Activated CD4-positive, alpha-beta T cell treated with anti-CD3 and anti-CD28 coated beads for 36 hours (primary cell): Measurements from ENCODE around the gene CASP6. TPM values are rescaled to one million over a fixed set of nuclear protein-coding genes. Genes with fewer than 3 reads are reported as not detected.
A peak's percentile ranks its signal among the peaks of the same experiment; 100 is the strongest.
"Not testable (repeated sequence)": the region's sequence is repeated elsewhere in the genome, so short reads cannot be mapped to it uniquely, and the experiment has no call there.

ENCODE experiments used
- ATAC-seq: fragments of 200-7000 bp; cut with Tn5 transposase; one replicate; pipeline ENCODE4 v1.10.0; 2021; ENCODE audit warnings: mild to moderate bottlenecking, moderate library complexity
- CTCF ChIA-PET: fragments of 350-600 bp; sonication (Branson Sonifier 250); formaldehyde crosslinking; loops from one replicate; lab custom pipeline; 2021; ENCODE audit warnings: antibody characterized with exemption; lab: Charles Lee
- POLR2A ChIA-PET: fragments of 350-600 bp; sonication (Branson Sonifier 250); formaldehyde crosslinking; loops from one replicate; lab custom pipeline; 2021; ENCODE audit warnings: antibody characterized with exemption, inconsistent platforms; lab: Charles Lee
- DNase-seq: peaks from one replicate; pipeline ENCODE4 v3.0.0-alpha.2; 2020
- H3K27ac Mint-ChIP-seq: one replicate; pipeline ENCODE4 v1.8.0; 2021; ENCODE audit warnings: mixed read lengths
- H3K27me3 Mint-ChIP-seq: one replicate; pipeline ENCODE4 v1.8.0; 2021; ENCODE audit warnings: mixed read lengths
- H3K36me3 Mint-ChIP-seq: one replicate; pipeline ENCODE4 v1.8.0; 2021; ENCODE audit warnings: low read depth, mixed read lengths
- H3K4me1 Mint-ChIP-seq: one replicate; pipeline ENCODE4 v1.8.0; 2021; ENCODE audit warnings: mixed read lengths
- H3K4me3 Mint-ChIP-seq: one replicate; pipeline ENCODE4 v1.8.0; 2021; ENCODE audit warnings: mild to moderate bottlenecking, moderate library complexity, mixed read lengths
- H3K9me3 Mint-ChIP-seq: one replicate; pipeline ENCODE4 v1.8.0; 2021; ENCODE audit warnings: low read depth, mixed read lengths
- intact Hi-C, 2 experiments: fragments of 100-400 bp; cut with DNase I in 1 of 2; cut with micrococcal nuclease in 1 of 2; formaldehyde crosslinking; loops; one replicate each; pipeline versions ENCODE4 v1.14.2 to v1.15.1; 2022 to 2024; cut with DNase I, micrococcal nuclease
- total RNA-seq, 2 experiments: library from RNA; stranded (reverse); gene quantifications; one replicate each; pipeline ENCODE4 v1.2.3, GENCODE V29; 2021

Gene CASP6
- total RNA-seq, 2 experiments from 2014 or later: 23.3 to 26.5 TPM

DNA sequence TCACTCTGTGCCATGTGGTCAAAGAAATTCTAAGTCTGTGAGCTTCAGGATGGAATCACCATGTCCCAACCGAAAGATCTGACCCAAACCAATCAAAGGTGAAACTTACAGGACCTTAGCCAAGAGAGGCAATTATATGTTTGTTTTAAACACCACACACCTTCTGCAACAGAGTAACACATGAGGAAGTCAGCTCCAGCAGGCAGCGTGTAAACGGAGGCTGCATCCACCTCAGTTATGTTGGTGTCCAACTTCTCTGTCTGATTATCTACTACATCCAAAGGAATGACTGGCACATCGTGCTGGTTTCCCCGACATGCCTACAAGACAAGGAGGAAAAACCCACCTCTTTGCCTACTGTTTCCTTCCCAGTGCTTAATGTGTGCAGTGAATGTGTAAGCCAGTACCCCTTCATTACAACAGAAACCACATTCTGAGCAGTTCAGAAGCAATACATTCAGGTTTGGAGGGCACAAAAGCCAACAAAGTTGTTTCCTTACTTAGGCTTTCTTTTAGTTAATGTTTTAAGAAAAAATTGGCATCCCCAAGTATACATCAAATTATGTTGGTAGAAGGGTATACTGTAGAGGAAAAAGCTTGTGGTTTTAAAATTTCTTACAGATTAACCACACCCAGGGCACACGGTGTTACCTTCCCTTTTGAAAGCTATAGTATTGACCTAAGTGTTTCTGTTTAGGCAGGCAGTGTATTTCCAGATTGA is 12.4 kb downstream of the CASP6 start:
- ATAC-seq (peak; percentile 54), DNase-seq (no peak)
- intact Hi-C loops: loop anchor here in 1 of 2 experiments (1.0 kb wide), 1 partner anchor 43 kb away; no protein-coding TSS in a partner anchor
- H3K4me1 Mint-ChIP-seq: peaks cover 28% of the 10 kb centered on the region
- peak overlapping the region; percentile 65 for H3K27ac Mint-ChIP-seq
- no peaks in the 10 kb centered on the region for H3K27me3 Mint-ChIP-seq
- peaks cover 53% of the 10 kb centered on the region for H3K36me3 Mint-ChIP-seq
- H3K4me3 Mint-ChIP-seq: no peak overlapping the region
- peaks cover 2% of the 10 kb centered on the region for H3K9me3 Mint-ChIP-seq
- ChIA-PET POLR2A (no interaction called here), CTCF (interaction anchor here (0.6 to 1.0 kb wide), 3 partner anchors 10 to 42 kb away, joined by 3 to 4 read pairs (median 3); no protein-coding TSS in a partner anchor)

DNA sequence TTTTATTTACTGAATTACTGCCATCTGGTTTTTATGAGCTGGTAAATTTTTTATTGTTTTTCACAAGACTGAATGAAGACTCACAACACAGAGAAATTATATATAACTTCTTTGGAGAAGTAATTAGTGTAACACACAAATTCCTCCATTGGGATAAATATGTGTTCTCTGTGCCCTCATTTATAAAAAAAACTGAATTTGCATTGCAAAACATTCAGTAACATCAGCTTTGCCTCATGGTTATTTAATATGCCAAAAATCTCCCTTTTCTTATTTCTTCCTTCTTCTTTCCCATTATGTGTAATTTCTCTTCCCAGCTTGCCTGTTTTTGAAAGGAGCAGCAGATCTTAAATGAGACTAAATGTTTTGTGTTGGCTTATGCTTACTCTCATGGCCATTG is 18.5 kb downstream of the CASP6 start:
- Mint-ChIP-seq H3K4me1 (peaks cover 22% of the 10 kb centered on the region), H3K27me3 (no peaks in the 10 kb centered on the region), H3K9me3 (no peaks in the 10 kb centered on the region), H3K4me3 (no peak overlapping the region), H3K27ac (peak overlapping the region; percentile 32), H3K36me3 (peaks cover 41% of the 10 kb centered on the region)
- DNase-seq (no peak), ATAC-seq (no peak)
- intact Hi-C loops: no loop called here
- ChIA-PET POLR2A (no interaction called here), CTCF (interaction anchor here (0.7 to 1.1 kb wide), 2 partner anchors 17 to 20 kb away, joined by 3 read pairs; no protein-coding TSS in a partner anchor)

DNA sequence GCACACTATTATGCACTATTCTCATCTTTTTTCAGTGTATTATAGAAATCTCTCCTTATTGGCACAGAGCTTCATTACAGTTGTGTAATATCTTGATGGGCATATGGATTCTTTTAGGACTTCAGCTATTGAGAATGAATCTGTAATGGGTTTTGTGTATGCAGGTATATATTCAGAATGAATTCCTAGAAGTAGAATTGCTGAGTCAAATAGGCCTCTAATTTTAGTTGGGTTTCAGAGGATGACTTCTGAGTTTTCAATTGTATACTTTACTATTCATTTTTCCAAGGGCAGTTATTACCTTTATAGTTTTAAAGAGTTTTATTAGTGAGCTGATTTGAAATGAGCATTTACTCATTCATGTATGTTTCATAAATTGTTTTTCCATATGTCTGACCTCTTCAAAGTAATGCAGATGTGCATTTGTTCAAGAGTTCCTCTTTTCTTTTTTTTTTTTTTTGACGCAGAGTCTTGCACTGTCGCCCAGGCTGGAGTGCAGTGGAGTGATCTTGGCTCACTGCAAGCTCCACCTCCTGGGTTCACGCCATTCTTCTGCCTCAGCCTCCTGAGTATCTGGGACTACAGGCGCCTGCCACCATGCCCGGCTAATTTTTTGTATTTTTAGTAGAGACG is 19.5 kb downstream of the CASP6 start:
- Mint-ChIP-seq H3K9me3 (no peaks in the 10 kb centered on the region), H3K4me1 (peaks cover 22% of the 10 kb centered on the region), H3K27me3 (no peaks in the 10 kb centered on the region), H3K27ac (peak overlapping the region; percentile 65), H3K36me3 (peaks cover 39% of the 10 kb centered on the region), H3K4me3 (no peak overlapping the region)
- POLR2A ChIA-PET: no interaction called here
- intact Hi-C loops: no loop called here
- no peak for DNase-seq
- ATAC-seq: no peak
- CTCF ChIA-PET: interaction anchor here (1.8 kb wide), 1 partner anchor 10 kb away, joined by 6 read pairs; no protein-coding TSS in a partner anchor

DNA sequence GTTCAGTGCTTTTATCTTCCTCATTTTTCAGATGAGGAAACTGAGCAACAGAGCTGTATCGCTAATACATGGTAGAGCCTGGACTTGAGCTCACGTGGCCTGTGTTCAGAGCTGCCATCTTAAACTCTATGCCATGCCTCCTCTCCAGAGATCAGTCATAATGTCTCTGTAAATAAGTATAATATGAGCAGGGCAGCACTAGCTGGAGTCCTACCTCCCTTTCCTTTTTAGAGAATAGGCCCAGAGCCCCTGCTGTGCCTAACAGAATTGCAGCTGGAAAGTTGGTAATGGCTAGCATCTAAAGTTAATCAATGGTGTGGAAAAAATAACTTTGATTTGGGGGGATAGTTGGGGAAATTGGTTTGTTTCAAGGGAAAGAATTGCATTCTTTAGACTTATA is 20.4 kb downstream of the CASP6 start:
- DNase-seq: no peak
- ChIA-PET CTCF (interaction anchor here (1.8 kb wide), 1 partner anchor 9 kb away, joined by 6 read pairs; no protein-coding TSS in a partner anchor), POLR2A (no interaction called here)
- no peaks in the 10 kb centered on the region for H3K27me3 Mint-ChIP-seq
- no peak for ATAC-seq
- no peaks in the 10 kb centered on the region for H3K9me3 Mint-ChIP-seq
- no peak overlapping the region for H3K4me3 Mint-ChIP-seq
- intact Hi-C loops: no loop called here
- no peak overlapping the region for H3K27ac Mint-ChIP-seq
- H3K36me3 Mint-ChIP-seq: peaks cover 41% of the 10 kb centered on the region
- H3K4me1 Mint-ChIP-seq: peaks cover 22% of the 10 kb centered on the region

DNA sequence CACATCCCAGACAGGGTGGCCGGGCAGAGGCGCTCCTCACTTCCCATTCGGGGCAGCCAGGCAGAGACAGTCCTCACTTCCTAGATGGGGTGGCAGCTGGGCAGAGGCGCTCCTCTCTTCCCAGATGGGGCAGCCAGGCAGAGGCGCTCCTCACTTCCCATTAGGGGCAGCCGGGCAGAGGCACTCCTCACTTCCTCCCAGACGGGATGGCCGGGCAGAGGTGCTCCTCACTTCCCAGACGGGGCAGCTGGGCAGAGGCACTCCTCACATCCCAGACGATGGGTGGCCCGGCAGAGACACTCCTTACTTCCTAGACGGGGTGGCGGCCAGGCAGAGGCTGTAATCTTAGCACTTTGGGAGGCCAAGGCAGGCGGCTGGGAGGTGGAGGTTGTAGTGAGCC is 24.3 kb downstream of the CASP6 start:
- CTCF ChIA-PET, H3K4me3 Mint-ChIP-seq, intact Hi-C loops, H3K27me3 Mint-ChIP-seq, H3K27ac Mint-ChIP-seq, DNase-seq, ATAC-seq, H3K9me3 Mint-ChIP-seq, POLR2A ChIA-PET: not testable (repeated sequence)
- Mint-ChIP-seq H3K4me1 (peaks cover 24% of the 10 kb centered on the region), H3K36me3 (peaks cover 24% of the 10 kb centered on the region)

DNA sequence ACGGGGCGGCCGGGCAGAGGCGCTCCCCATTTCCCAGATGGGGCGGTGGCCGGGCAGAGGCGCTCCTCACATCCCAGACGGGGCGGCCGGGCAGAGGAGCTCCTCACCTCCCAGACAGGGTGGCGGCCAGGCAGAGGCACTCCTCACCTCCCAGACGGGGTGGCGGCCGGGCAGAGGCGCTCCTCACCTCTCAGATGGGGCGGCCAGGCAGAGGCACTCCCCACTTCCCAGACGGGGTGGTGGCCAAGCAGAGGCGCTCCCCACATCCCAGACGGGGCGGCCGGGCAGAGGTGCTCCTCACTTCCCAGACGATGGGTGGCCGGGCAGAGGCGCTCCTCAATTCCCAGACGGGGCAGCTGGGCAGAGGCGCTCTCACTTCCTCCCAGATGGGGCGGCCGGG is 24.8 kb downstream of the CASP6 start:
- ATAC-seq, DNase-seq, H3K27me3 Mint-ChIP-seq, H3K27ac Mint-ChIP-seq, H3K9me3 Mint-ChIP-seq, CTCF ChIA-PET, intact Hi-C loops, POLR2A ChIA-PET, H3K4me3 Mint-ChIP-seq: not testable (repeated sequence)
- Mint-ChIP-seq H3K4me1 (peaks cover 20% of the 10 kb centered on the region), H3K36me3 (peaks cover 26% of the 10 kb centered on the region)

DNA sequence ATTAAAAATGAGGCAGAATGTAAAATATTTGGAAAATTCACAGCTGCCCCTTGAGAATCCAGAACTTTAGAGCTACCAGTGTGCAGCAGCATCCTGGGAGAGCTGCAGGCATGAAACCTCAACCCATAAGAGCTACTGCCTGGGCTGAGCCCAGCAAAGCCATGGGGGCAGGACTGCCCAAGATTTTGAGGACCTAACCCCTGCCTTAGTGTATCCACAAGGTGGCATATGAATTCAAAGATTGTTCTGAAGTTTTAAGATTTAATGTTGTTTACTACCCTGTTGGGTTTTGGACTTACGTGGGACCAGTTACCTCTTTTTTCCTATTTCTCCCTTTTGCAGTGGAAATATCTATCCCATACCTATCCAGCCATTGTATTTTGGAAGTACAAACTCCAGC is 26.4 kb downstream of the CASP6 start:
- ChIA-PET POLR2A (no interaction called here), CTCF (no interaction called here)
- no peak for DNase-seq
- Mint-ChIP-seq H3K9me3 (no peaks in the 10 kb centered on the region), H3K36me3 (peaks cover 35% of the 10 kb centered on the region), H3K27ac (no peak overlapping the region), H3K4me3 (no peak overlapping the region), H3K4me1 (peaks cover 13% of the 10 kb centered on the region), H3K27me3 (no peaks in the 10 kb centered on the region)
- ATAC-seq: no peak
- intact Hi-C loops: no loop called here

DNA sequence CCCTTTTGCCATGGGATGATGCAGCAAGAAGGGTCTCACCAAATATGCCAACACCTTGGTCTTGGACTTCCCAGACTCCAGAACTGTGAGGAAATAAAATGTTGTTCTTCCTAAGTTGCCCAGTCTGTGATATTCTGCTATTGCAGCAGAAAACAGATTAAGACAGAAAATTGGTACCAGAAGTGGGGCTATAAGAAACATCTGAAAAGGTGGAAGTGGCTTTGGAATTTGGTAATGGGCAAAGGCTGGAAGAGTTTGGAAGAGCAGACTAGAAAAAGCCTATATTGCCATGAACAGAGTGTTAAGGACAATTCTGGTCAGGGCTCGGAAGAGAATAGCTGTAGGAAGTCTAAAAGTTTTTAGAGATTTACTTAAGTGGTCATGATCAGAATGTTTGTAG is 27.4 kb downstream of the CASP6 start:
- no peak for DNase-seq
- no peak overlapping the region for H3K4me3 Mint-ChIP-seq
- ChIA-PET CTCF (interaction anchor here (0.7 kb wide), 1 partner anchor 40 kb away, joined by 3 read pairs; no protein-coding TSS in a partner anchor), POLR2A (no interaction called here)
- H3K9me3 Mint-ChIP-seq: peaks cover 10% of the 10 kb centered on the region
- H3K36me3 Mint-ChIP-seq: peaks cover 43% of the 10 kb centered on the region
- H3K4me1 Mint-ChIP-seq: peaks cover 23% of the 10 kb centered on the region
- no peak overlapping the region for H3K27ac Mint-ChIP-seq
- no peak for ATAC-seq
- H3K27me3 Mint-ChIP-seq: no peaks in the 10 kb centered on the region
- intact Hi-C loops: no loop called here

DNA sequence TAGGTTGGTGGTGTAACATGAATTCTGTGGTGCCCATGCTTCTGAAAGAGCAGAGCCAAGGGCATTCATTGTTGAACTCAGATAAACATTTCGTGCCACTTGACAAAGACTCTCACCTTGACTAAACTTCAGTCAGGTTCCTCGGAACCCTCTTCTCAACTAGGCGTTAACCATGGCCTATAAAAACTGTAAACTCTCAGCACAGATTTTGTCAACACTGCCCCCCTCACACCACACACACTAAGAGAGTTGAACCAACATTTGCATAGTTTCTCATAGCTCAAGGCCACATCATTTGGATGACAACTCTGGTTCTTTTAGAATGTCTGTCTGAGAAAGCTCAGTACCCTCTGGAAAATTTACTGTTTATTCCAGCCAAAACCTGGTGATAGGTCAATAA is 28.1 kb downstream of the CASP6 start:
- ATAC-seq: no peak
- no peaks in the 10 kb centered on the region for H3K27me3 Mint-ChIP-seq
- ChIA-PET CTCF (interaction anchor here (1.2 kb wide), 1 partner anchor 12 kb away, joined by 3 read pairs; no protein-coding TSS in a partner anchor), POLR2A (no interaction called here)
- no peak overlapping the region for H3K4me3 Mint-ChIP-seq
- intact Hi-C loops: no loop called here
- peaks cover 26% of the 10 kb centered on the region for H3K4me1 Mint-ChIP-seq
- peaks cover 48% of the 10 kb centered on the region for H3K36me3 Mint-ChIP-seq
- no peak for DNase-seq
- H3K9me3 Mint-ChIP-seq: peaks cover 13% of the 10 kb centered on the region
- no peak overlapping the region for H3K27ac Mint-ChIP-seq

DNA sequence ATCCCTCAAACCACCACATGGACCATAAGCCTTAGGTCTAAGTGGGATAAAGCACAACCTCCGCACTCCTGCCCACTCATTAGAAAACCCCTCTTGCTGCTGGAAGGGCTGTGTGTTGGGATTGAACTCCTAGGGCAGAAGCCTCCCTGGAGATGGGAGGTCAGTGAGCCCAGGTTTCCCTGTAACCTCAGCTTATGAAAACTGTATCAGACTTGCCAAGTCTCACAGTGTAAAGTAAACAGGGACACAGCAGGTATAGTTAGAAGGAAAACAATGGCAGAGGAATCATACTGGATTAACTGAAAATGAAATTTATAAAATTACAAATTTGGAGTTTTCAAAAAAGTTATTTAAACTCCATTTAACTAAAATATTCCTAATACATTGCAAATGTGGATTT is 29.9 kb downstream of the CASP6 start:
- CTCF ChIA-PET: interaction anchor here (1.0 kb wide), 1 partner anchor 9 kb away, joined by 6 read pairs; no protein-coding TSS in a partner anchor
- peaks cover 45% of the 10 kb centered on the region for H3K4me1 Mint-ChIP-seq

DNA sequence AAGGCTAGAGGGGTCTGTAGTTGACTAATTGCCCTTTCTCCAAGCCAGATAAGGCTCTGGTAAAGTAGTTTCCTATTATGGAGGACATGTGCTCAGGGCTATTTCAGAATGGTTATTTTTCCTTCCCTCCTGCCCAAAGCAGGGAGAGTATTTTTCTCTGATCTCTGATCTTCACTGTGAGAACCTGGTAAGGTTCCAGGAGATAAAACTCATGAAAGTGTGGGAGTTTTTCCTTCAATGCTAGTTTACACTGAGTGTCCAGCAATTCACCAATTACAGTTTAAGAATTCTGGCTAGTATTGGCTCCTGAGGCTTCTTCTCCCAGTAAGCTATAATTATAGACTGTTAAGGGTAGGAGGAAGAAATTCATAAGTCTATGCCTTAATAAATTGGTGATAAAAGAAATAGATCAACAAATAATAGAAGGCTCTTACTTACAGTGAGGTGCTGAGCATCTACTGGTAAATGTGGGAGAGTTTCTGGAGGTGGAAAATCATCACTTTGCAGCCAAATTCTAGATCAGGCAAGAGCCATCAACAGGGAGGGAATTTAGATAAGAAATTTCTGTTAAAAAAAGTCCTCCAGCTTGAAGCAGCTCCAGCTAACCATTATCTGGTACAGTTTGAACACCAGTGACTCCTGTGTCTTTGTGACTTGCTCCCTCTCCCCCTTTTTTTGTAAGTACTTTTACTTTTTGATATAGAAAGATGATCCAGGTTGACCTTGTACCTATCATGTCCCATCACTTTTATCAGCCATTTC is 30.9 kb downstream of the CASP6 start:
- Mint-ChIP-seq H3K4me1 (peaks cover 53% of the 10 kb centered on the region), H3K27me3 (no peaks in the 10 kb centered on the region), H3K4me3 (no peak overlapping the region), H3K27ac (no peak overlapping the region), H3K36me3 (peaks cover 47% of the 10 kb centered on the region), H3K9me3 (peaks cover 13% of the 10 kb centered on the region)
- CTCF ChIA-PET: no interaction called here
- intact Hi-C loops: no loop called here
- POLR2A ChIA-PET: no interaction called here
- DNase-seq: no peak
- ATAC-seq: no peak

More for the DNA sequence above, 29.9 kb downstream of the CASP6 start:
- Mint-ChIP-seq H3K4me3 (no peak overlapping the region), H3K27ac (no peak overlapping the region), H3K9me3 (peaks cover 13% of the 10 kb centered on the region), H3K36me3 (peaks cover 49% of the 10 kb centered on the region), H3K27me3 (no peaks in the 10 kb centered on the region)
- ATAC-seq (no peak), DNase-seq (no peak)
- intact Hi-C loops: no loop called here
- POLR2A ChIA-PET: no interaction called here
